ENCODE measurements around the gene SSTR5.

SSTR5 gene

GRCh38 chr16:1040346-1040745 lies 32.2 kb upstream of the SSTR5 start:
- DNase-seq, result no peak

- no peak for DNase-seq
These were observed 30.4 kb upstream of the SSTR5 start for GRCh38 chr16:1042049-1042744.

DNA sequence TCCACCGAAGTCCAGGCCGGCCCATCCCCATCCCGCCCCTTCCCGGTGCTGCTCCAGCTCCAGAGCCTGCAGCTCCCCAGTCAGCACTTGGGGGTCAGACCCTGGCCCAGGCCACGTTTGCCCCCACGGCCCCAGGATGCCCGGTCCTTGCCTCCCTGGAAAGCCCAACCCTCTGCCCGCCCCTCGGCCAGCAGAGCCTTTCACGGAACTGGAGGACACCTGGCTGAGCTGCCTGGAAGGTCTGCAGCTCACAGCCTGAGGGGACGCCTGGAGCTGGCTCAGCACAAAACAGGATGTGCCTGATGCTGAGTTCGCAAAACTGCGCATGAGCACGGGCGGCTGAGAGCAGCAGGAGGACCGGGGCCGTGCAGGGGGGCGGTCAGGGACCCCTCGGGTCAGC lies 29.7 kb upstream of the SSTR5 start:
- DNase-seq, result no peak

GRCh38 chr16:1043881-1044451 lies 28.6 kb upstream of the SSTR5 start:
- no peak for DNase-seq

- no peak for DNase-seq
These were observed 27.9 kb upstream of the SSTR5 start for GRCh38 chr16:1044460-1045309.

DNA sequence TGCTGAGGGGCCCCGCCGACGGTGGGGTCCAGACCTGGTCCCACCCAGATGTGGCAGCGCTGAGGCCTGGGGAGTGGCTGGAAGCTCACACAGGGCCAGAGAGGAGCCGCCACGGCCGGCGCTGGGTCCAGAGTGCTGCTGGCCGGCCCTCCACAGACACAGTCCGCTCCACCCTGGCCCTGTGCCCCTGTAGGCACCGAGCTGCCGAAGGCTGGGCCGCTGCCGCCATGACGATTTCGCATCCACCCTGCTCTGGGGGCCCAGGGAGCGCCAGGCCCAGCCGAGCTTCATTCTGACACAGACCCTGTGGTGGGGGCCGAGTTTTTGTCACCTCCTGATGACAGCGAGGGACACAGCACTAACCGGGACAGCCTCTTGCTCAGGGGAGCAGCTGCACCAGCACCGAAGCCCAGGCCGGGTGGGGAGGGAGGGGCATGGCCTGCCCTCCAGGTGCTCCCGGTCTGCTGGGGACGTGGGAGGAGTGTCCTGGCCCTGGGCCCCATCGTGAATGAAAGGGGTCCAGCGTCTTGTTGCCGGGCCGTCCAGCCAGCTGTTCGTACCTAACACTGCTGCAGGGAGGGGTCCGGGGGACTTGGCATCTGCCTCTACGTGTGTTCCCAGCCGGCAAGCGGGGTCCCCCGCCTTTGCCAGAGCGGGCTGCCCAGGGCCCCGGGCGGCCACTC lies 27.1 kb upstream of the SSTR5 start:
- no peak for DNase-seq

GRCh38 chr16:1045993-1046911 lies 26.3 kb upstream of the SSTR5 start:
- DNase-seq, result no peak

DNA sequence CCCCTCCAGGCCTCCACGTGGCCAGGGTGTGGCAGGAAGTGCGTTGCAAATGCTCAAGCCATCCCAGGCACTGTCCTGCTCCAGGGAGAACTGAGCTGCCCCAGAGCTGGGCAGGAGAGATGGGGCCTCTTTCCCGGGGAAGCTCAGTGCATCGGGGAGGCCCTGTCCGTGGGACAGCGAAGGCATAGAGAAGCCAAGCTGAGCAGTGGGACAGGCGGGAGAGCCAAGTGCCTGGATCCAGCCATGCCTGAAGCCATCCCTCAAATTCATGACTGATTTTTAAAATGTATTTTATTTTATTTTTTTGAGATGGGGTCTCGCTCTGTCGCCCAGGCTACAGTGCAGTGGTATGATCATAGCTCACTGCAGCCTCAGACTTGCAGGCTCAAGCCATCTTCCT lies 25.4 kb upstream of the SSTR5 start:
- DNase-seq, result no peak

DNA sequence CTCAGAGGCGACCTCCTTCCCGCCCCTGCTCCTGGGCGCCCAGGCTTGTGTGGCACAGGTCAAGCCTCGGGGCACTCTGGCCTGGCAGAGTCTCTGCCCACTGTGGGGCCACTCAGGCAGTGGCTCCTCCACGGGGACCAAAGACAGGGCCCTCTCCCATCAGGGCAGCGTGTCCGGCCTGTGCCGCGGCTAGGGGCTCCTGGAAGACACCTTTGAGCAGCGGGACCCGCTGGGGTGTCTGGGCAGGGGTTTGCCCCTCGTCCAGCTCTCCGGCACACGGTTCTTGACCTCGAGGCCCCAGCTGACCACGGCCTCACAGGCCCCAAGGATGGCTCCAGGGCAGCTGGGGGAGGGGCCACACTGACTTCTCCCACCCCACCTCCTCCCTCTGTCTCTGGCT lies 24.7 kb upstream of the SSTR5 start:
- no peak for DNase-seq

GRCh38 chr16:1048442-1049112 lies 24.0 kb upstream of the SSTR5 start:
- DNase-seq, result peak; percentile 20

DNA sequence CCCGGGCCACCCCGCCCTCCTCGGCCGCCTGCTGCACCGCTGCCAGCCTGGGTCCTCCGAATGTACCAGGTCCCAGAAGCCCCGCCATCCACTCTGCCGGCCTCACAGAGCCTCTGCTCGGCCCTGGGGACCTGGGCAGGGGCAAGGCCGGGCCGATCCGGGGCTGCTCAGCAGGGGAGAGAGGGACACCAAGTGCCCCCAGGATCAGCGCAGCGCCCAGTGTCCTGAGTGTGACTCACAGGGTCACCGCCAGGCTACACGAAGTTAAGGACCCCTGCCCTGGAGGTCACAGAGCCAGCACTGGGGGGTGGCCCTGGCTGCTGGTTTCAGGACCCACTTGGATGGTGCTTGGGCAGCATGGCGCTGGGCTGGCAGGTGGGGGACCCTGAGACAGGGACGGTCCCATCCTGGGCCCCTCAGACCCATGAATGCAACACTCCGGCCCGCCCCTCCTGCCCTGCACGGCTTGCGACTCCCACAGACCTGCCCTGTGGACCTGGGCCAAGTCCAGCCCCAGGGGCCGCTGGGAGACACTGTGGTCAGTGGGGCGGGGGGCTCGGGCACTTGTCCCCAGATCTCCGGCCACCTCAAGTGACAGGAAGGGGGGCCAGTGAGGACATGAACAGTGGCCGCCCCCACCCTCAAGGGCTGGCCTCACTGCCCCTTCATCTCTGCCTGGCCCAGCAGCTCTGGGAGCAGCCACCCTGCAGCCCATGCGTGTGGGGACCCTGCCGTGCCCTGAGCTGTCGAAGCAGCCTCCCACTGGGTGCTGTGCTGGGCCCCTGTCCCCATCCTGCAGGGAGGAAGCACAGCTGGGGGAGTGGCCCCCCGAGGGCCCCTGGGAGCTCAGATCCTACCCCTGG lies 23.2 kb upstream of the SSTR5 start:
- DNase-seq, result no peak

DNA sequence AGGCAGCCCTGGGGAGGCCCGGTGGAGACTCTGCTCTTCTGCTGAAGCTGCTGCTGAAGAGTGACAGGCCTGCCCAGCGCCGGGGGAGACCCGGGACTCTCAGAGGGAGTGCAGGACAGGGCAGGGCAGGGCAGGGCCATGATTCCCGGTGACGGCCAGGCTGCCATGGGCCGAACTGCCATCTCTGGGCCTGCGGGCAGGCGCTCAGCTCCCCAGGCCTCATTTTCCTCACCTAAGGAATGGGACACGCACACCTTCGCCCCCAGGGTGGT lies 22.6 kb upstream of the SSTR5 start:
- DNase-seq, result no peak

- no peak for DNase-seq
These were observed 22.0 kb upstream of the SSTR5 start for GRCh38 chr16:1050516-1050915.

DNA sequence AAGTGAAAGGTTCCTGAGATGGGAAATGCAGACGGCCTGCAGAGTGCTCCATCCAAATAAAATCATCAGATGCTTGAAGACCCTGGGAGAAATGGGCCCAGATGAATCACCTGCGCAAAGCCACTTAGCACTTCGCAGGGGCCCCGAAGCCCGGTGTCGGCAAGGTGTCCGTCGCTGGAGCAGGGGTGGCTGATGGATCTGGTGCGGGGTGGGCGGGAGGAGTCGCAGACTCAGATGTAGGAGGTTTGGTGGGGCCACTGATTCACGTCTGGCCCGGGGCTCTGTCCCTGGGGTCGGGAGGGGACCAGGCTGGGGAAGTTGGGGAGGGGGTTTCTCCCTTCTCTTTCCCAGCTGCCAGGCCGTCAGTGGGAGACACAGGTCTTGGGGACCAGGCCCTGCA lies 21.6 kb upstream of the SSTR5 start:
- no peak for DNase-seq

GRCh38 chr16:1051446-1051845 lies 21.1 kb upstream of the SSTR5 start:
- DNase-seq, result no peak

GRCh38 chr16:1052721-1053120 lies 19.8 kb upstream of the SSTR5 start:
- no peak for DNase-seq

DNA sequence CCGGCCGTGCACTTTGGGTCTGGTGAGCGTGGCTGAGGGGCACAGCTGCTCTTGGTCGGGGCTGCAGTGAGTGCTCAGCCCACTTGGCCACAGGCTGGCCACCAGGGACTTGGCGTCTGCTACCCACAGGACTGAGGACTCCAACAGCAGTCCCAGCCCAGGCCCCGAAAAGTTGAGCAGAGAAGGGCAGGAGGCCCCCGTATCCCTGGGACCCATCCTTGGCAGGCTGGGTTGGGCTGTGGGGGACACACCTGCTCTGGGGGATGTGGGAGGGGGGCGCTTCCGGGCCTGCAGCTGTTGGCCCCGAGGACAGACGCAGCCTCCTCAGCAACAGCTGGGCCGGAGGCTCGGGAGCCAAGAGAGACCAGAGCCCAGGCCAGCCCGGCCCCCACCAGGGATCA lies 19.4 kb upstream of the SSTR5 start:
- no peak for DNase-seq

GRCh38 chr16:1053700-1054368 lies 18.7 kb upstream of the SSTR5 start:
- no peak for DNase-seq

GRCh38 chr16:1054660-1055556 lies 17.6 kb upstream of the SSTR5 start:
- no peak for DNase-seq

GRCh38 chr16:1055557-1055924 lies 17.0 kb upstream of the SSTR5 start:
- DNase-seq, result no peak

All from SHP77 treated with DMSO at 0.1 percent for 48 hours (cell line).